ENCODE results near the gene KANSL3.

- TF ChIP-seq, protein P1, sequence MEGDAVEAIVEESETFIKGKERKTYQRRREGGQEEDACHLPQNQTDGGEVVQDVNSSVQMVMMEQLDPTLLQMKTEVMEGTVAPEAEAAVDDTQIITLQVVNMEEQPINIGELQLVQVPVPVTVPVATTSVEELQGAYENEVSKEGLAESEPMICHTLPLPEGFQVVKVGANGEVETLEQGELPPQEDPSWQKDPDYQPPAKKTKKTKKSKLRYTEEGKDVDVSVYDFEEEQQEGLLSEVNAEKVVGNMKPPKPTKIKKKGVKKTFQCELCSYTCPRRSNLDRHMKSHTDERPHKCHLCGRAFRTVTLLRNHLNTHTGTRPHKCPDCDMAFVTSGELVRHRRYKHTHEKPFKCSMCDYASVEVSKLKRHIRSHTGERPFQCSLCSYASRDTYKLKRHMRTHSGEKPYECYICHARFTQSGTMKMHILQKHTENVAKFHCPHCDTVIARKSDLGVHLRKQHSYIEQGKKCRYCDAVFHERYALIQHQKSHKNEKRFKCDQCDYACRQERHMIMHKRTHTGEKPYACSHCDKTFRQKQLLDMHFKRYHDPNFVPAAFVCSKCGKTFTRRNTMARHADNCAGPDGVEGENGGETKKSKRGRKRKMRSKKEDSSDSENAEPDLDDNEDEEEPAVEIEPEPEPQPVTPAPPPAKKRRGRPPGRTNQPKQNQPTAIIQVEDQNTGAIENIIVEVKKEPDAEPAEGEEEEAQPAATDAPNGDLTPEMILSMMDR (IDR thresholded peaks at IDR 0.05): no peak
- TF ChIP-seq POLR2A (IDR thresholded peaks at IDR 0.05): no peak
These were observed 25.7 kb upstream of the KANSL3 start for GRCh38 chr2:96663829-96664228.

Measured in adrenal gland (tissue), 5 donors.